Panc1 (cell line): ENCODE measurements around the gene FCRL2.

Source experiments
- POLR2AphosphoS5 ChIP-seq: IDR thresholded peaks from 2 replicates; pipeline ENCODE4 v1.6.1; 2012; ENCODE audit warnings: mild to moderate bottlenecking, low read depth, low read length, moderate library complexity
- SIN3A ChIP-seq: IDR thresholded peaks from 2 replicates; pipeline ENCODE4 v1.6.1; 2012; ENCODE audit warnings: low read depth, mild to moderate bottlenecking, low read length, moderate library complexity, borderline replicate concordance; ENCODE audit not compliant: insufficient read depth
- TCF7L2 ChIP-seq: IDR thresholded peaks from 2 replicates; pipeline ENCODE4 v1.6.1; 2011; ENCODE audit warnings: mild to moderate bottlenecking, low read depth, low read length, inconsistent platforms
- TF ChIP-seq, protein P1 (sequence below), 2 experiments: IDR thresholded peaks; 2 replicates each; pipeline ENCODE4 v1.6.1; 2011 to 2012; ENCODE audit warnings: low read depth in 2 of 2, control low read depth in 1 of 2, low read length in 1 of 2, mild to moderate bottlenecking in 1 of 2, moderate library complexity in 1 of 2; ENCODE audit not compliant: insufficient read depth in 1 of 2
- TF ChIP-seq, protein P2 (sequence below): fragments of 450-650 bp; IDR thresholded peaks from 2 replicates; pipeline ENCODE4 v1.5.1; 2017; ENCODE audit warnings: mild to moderate bottlenecking

DNA sequence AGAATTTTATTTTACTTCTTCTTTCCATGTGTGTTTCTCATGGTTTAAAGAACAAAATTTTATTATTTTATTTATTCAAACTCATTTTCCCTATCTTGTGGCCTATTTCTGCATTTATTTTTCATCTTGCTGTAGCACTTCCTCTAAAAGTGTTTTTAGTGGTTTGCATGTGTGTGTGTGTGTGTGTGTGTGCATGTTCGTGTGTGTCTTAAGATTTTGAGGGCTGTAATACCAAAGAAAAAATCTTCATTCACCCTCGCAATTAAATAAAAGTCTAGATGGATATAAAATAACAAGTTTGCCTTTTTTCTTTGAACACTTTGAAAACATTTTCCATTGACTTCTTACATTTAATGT is 51.7 kb downstream of the FCRL2 start:
- TF ChIP-seq, protein P1, sequence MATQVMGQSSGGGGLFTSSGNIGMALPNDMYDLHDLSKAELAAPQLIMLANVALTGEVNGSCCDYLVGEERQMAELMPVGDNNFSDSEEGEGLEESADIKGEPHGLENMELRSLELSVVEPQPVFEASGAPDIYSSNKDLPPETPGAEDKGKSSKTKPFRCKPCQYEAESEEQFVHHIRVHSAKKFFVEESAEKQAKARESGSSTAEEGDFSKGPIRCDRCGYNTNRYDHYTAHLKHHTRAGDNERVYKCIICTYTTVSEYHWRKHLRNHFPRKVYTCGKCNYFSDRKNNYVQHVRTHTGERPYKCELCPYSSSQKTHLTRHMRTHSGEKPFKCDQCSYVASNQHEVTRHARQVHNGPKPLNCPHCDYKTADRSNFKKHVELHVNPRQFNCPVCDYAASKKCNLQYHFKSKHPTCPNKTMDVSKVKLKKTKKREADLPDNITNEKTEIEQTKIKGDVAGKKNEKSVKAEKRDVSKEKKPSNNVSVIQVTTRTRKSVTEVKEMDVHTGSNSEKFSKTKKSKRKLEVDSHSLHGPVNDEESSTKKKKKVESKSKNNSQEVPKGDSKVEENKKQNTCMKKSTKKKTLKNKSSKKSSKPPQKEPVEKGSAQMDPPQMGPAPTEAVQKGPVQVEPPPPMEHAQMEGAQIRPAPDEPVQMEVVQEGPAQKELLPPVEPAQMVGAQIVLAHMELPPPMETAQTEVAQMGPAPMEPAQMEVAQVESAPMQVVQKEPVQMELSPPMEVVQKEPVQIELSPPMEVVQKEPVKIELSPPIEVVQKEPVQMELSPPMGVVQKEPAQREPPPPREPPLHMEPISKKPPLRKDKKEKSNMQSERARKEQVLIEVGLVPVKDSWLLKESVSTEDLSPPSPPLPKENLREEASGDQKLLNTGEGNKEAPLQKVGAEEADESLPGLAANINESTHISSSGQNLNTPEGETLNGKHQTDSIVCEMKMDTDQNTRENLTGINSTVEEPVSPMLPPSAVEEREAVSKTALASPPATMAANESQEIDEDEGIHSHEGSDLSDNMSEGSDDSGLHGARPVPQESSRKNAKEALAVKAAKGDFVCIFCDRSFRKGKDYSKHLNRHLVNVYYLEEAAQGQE (IDR thresholded peaks at IDR 0.05; ENCODE audit: insufficient read depth in 1 of 2, low read depth in 2 of 2, low read length in 1 of 2) = no peak
- TF ChIP-seq POLR2AphosphoS5 (no peak), SIN3A (no peak), TCF7L2 (no peak)
- TF ChIP-seq, protein P2, sequence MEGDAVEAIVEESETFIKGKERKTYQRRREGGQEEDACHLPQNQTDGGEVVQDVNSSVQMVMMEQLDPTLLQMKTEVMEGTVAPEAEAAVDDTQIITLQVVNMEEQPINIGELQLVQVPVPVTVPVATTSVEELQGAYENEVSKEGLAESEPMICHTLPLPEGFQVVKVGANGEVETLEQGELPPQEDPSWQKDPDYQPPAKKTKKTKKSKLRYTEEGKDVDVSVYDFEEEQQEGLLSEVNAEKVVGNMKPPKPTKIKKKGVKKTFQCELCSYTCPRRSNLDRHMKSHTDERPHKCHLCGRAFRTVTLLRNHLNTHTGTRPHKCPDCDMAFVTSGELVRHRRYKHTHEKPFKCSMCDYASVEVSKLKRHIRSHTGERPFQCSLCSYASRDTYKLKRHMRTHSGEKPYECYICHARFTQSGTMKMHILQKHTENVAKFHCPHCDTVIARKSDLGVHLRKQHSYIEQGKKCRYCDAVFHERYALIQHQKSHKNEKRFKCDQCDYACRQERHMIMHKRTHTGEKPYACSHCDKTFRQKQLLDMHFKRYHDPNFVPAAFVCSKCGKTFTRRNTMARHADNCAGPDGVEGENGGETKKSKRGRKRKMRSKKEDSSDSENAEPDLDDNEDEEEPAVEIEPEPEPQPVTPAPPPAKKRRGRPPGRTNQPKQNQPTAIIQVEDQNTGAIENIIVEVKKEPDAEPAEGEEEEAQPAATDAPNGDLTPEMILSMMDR = no peak
